GM12878 (cell line): ENCODE results near the gene LEKR1. TPM values are rescaled to one million over a fixed set of nuclear protein-coding genes. Genes with fewer than 3 reads are reported as not detected.
A peak's percentile ranks its signal among the peaks of the same experiment; 100 is the strongest.

Source experiments
- ATAC-seq: fragments of 200-7000 bp; cut with Tn5 transposase; 3 replicates; pipeline ENCODE4 v1.9.1; 2020; ENCODE audit warnings: mild to moderate bottlenecking, moderate library complexity
- BruUV-seq: library from RNA; stranded (reverse); fragments of 400-500 nt; replicated peaks from 2 replicates; lab custom pipeline; 2021; lab: Mats Ljungman, UMichigan
- CTCF ChIA-PET: fragments of 300-600 bp; sonication (Branson Sonifier 250); formaldehyde crosslinking; extraction: SDS; loops from one replicate; lab custom pipeline; 2021; ENCODE audit warnings: inconsistent platforms; lab: Yijun Ruan, JAX
- POLR2A ChIA-PET: fragments of 350-600 bp; formaldehyde crosslinking; extraction: SDS; loops from one replicate; lab custom pipeline; 2021; ENCODE audit warnings: inconsistent platforms; lab: Charles Lee
- RAD21 ChIA-PET: fragments of 300-600 bp; sonication (Branson Sonifier 250); formaldehyde crosslinking; loops from one replicate; lab custom pipeline; 2023; ENCODE audit warnings: antibody characterized with exemption; ENCODE audit not compliant: unreplicated experiment; lab: Charles Lee
- SMC1A ChIA-PET: fragments of 300-600 bp; sonication (Branson Sonifier 250); formaldehyde crosslinking; loops from one replicate; lab custom pipeline; 2023; ENCODE audit not compliant: unreplicated experiment, uncharacterized antibody; lab: Charles Lee
- DNase-seq: peaks from one replicate; pipeline ENCODE4 v3.0.0-alpha.2; 2011; ENCODE audit warnings: low read depth, low spot score
- FAIRE-seq: peaks from 3 replicates; lab custom pipeline; 2011; peaks lifted over from hg19 to GRCh38; lab: Jason Lieb, UNC
- H2AFZ ChIP-seq: 2 replicates; pipeline ENCODE4 v1.6.0; 2011; ENCODE audit warnings: low read depth, low read length, control low read depth; ENCODE audit not compliant: control insufficient read depth
- H3K27ac ChIP-seq: 2 replicates; pipeline ENCODE4 v1.5.1; 2011; ENCODE audit warnings: control low read depth; ENCODE audit not compliant: control insufficient read depth, insufficient read depth
- H3K27me3 ChIP-seq, 2 experiments: replicated peaks in 1 of 2; 2 replicates each; pipeline versions ENCODE4 v1.6.0 to v1.6.1; 2011; ENCODE audit warnings: low read length in 1 of 2; ENCODE audit not compliant: control insufficient read depth in 2 of 2, insufficient read depth in 2 of 2
- H3K36me3 ChIP-seq, 2 experiments: 2 replicates each; pipeline ENCODE4 v1.5.1; 2011; ENCODE audit warnings: low read length in 1 of 2; ENCODE audit not compliant: control insufficient read depth in 2 of 2, insufficient read depth in 2 of 2
- H3K4me1 ChIP-seq: 2 replicates; pipeline ENCODE4 v1.6.1; 2011; ENCODE audit warnings: mild to moderate bottlenecking, low read length, moderate library complexity, mixed read lengths; ENCODE audit not compliant: control insufficient read depth, insufficient read depth
- H3K4me2 ChIP-seq: 2 replicates; pipeline ENCODE4 v1.6.0; 2011; ENCODE audit warnings: control low read depth; ENCODE audit not compliant: control insufficient read depth, insufficient read depth
- H3K4me3 ChIP-seq: fragments of 200-600 bp; sonication (generic); 2 replicates; pipeline ENCODE4 v1.5.1; 2016
- H3K79me2 ChIP-seq: 2 replicates; pipeline ENCODE4 v1.6.0; 2011; ENCODE audit warnings: low read length; ENCODE audit not compliant: control insufficient read depth, insufficient read depth
- H3K9ac ChIP-seq: 2 replicates; pipeline ENCODE4 v1.8.0; 2011; ENCODE audit warnings: low read length, control low read depth, mixed read lengths; ENCODE audit not compliant: control insufficient read depth, insufficient read depth
- H3K9me3 ChIP-seq: replicated peaks from 3 replicates; pipeline ENCODE4 v1.5.1; 2011; ENCODE audit warnings: mild to moderate bottlenecking, low read length; ENCODE audit not compliant: control insufficient read depth, insufficient read depth
- H4K20me1 ChIP-seq: 2 replicates; pipeline ENCODE4 v1.6.0; 2011; ENCODE audit not compliant: control insufficient read depth, insufficient read depth
- ATF7 ChIP-seq: fragments of 450-650 bp; IDR thresholded peaks from 2 replicates; pipeline ENCODE4 v1.6.1; 2016; ENCODE audit warnings: low read depth, mild to moderate bottlenecking
- CBX5 ChIP-seq: sonication (generic); IDR thresholded peaks from 2 replicates; pipeline ENCODE4 v1.6.1; 2016; ENCODE audit warnings: low read depth, moderate library complexity, mild to moderate bottlenecking, inconsistent platforms
- EED ChIP-seq: sonication (generic); IDR thresholded peaks from 2 replicates; pipeline ENCODE4 v1.6.1; 2016; ENCODE audit warnings: antibody characterized with exemption, low read depth
- ELK1 ChIP-seq: IDR thresholded peaks from 2 replicates; pipeline ENCODE4 v1.6.1; 2012; ENCODE audit warnings: low read depth, low read length, improper control_type of control experiment
- MEF2A ChIP-seq: IDR thresholded peaks from 2 replicates; pipeline ENCODE4 v1.6.1; 2011; ENCODE audit warnings: low read depth, mild to moderate bottlenecking, low read length, moderate library complexity; ENCODE audit not compliant: insufficient read depth
- NKRF ChIP-seq: fragments of 450-650 bp; conservative IDR thresholded peaks from 2 replicates; pipeline ENCODE4 v1.6.1; 2017; ENCODE audit warnings: mild to moderate bottlenecking, moderate library complexity
- POLR2AphosphoS2 ChIP-seq: IDR thresholded peaks from 2 replicates; pipeline ENCODE4 v1.6.1; 2011; ENCODE audit warnings: low read depth, mild to moderate bottlenecking, low read length, improper control_type of control experiment, moderate library complexity
- SRF ChIP-seq, 2 experiments: IDR thresholded peaks; 2 replicates each; pipeline ENCODE4 v1.6.1; 2011; ENCODE audit warnings: low read depth in 2 of 2, low read length in 2 of 2, mild to moderate bottlenecking in 1 of 2, moderate library complexity in 1 of 2
- TAF1 ChIP-seq: IDR thresholded peaks from 2 replicates; pipeline ENCODE4 v1.6.1; 2011; ENCODE audit warnings: mild to moderate bottlenecking, low read depth, low read length, borderline replicate concordance
- TCF7 ChIP-seq: IDR thresholded peaks from 2 replicates; pipeline ENCODE4 v1.6.1; 2014; ENCODE audit warnings: antibody characterized with exemption, borderline replicate concordance
- ZBED1 ChIP-seq: IDR thresholded peaks from 2 replicates; pipeline ENCODE4 v1.6.1; 2016; ENCODE audit warnings: borderline replicate concordance
- WGBS: methylation state at CpG from one replicate; pipeline ENCODE4 v1.1.6; 2016; ENCODE audit warnings: low lambda C conversion rate; ENCODE audit not compliant: insufficient replicate concordance, insufficient coverage; ENCODE audit errors: missing lambda C conversion rate; 5-methylcytosine and 5-hydroxymethylcytosine counted together
- in situ Hi-C: fragments of 300-500 bp; cut with MboI; formaldehyde crosslinking; loops from 9 replicates; pipeline ENCODE4 v1.14.3; 2018; ENCODE audit warnings: mixed read lengths
- intact Hi-C: fragments of 100-400 bp; cut with micrococcal nuclease; formaldehyde crosslinking; loops from one replicate; pipeline ENCODE4 v1.14.2; 2022; ENCODE audit not compliant: unreplicated experiment
- polyA plus RNA-seq, 11 experiments: library from polyadenylated mRNA; depleted of rRNA in 4 of 11; unstranded in 6 of 11; stranded (reverse) in 5 of 11; fragments of >200 nt; fragmentation: Nextera tagmentation in 4 of 11; fragmentation: Illumina TruSeq in 1 of 11; extraction: Ambion mirVana in 4 of 11; extraction: Trizol in 1 of 11; gene quantifications; 1 replicate in 1 of 11; 2 replicates in 10 of 11; pipeline versions ENCODE4 v1.2.1 to v1.2.3, GENCODE V29; 2011 to 2016; ENCODE audit warnings: inconsistent platforms in 2 of 11, missing spikeins in 2 of 11, low read depth in 1 of 11
- total RNA-seq, 4 experiments: library from RNA; depleted of rRNA in 3 of 4; stranded (reverse); fragments of >200 nt in 3 of 4; fragmentation: Illumina TruSeq in 1 of 4; extraction: Trizol in 1 of 4; gene quantifications; 2 replicates each; pipeline versions ENCODE4 v1.2.1 to v1.2.3, GENCODE V29; 2013 to 2021

LEKR1 gene
- total and polyA plus RNA-seq, 10 of the 15 experiments (the other 5 are each of a cell fraction or from before 2014, with no cell fraction given) = 0.48 to 3.2 (median 1.3) TPM

- Histone ChIP-seq H2AFZ (no peak overlapping the region), H3K4me1 (no peaks in the 10 kb centered on the region), H3K4me2 (no peak overlapping the region)
- in situ Hi-C loops = no loop called here
- no peak for ATAC-seq
- RAD21 ChIA-PET = no interaction called here
- TF ChIP-seq MEF2A (no peak), TCF7 (no peak)
- TF ChIP-seq, all 136 proteins: peak for 0
- H3K27ac ChIP-seq = no peak overlapping the region
- ChIA-PET POLR2A (interaction anchor here (0.6 kb wide), 1 partner anchor 329 kb away, joined by 6 read pairs; no protein-coding TSS in a partner anchor), CTCF (no interaction called here), SMC1A (no interaction called here)
- H3K4me3 ChIP-seq = no peak overlapping the region
- no peak overlapping the region for H3K9ac ChIP-seq
- DNase-seq (no peak), FAIRE-seq (peak; percentile 44)
- no peaks in the 10 kb centered on the region for H3K79me2 ChIP-seq
- intact Hi-C loops = no loop called here
- no TSS peak for BruUV-seq
- H3K9me3 ChIP-seq = no peaks in the 10 kb centered on the region
- H4K20me1 ChIP-seq = no peaks in the 10 kb centered on the region
- H3K27me3 ChIP-seq = no peaks in the 10 kb centered on the region
- WGBS = 98% methylated on average over 2 of the region's 2 CpGs
- no peaks in the 10 kb centered on the region for H3K36me3 ChIP-seq
Observed at GRCh38 chr3:156948402-156949210, 122.5 kb downstream of the LEKR1 start.

- no TSS peak for BruUV-seq
- FAIRE-seq (no peak), DNase-seq (no peak), ATAC-seq (no peak)
- no peaks in the 10 kb centered on the region for H3K79me2 ChIP-seq
- ChIA-PET CTCF (interaction anchor here (0.7 to 1.8 kb wide), 3 partner anchors 16 to 203 kb away, joined by 3 to 5 read pairs (median 5); no protein-coding TSS in a partner anchor), POLR2A (no interaction called here), RAD21 (interaction anchor here (1.6 kb wide), 1 partner anchor 115 kb away, joined by 3 read pairs; no protein-coding TSS in a partner anchor), SMC1A (interaction anchor here (0.6 to 2.4 kb wide), 6 partner anchors 11 to 48 kb away, joined by 3 to 9 read pairs (median 3); no protein-coding TSS in a partner anchor)
- no peak for TF ChIP-seq ZBED1
- TF ChIP-seq ELK1 = no peak
- TF ChIP-seq POLR2AphosphoS2 = no peak
- no peak for TF ChIP-seq TCF7
- TF ChIP-seq ATF7 = no peak
- TF ChIP-seq TAF1 = no peak
- TF ChIP-seq CBX5 = no peak
- no peak for TF ChIP-seq SRF (IDR thresholded peaks at IDR 0.05; ENCODE audit: low read depth in 2 of 2, low read length in 2 of 2)
- TF ChIP-seq EED = no peak
- no peak for TF ChIP-seq NKRF
- H3K4me1 ChIP-seq = no peaks in the 10 kb centered on the region
- in situ Hi-C loops (no loop called here), intact Hi-C loops (no loop called here)
- no peak overlapping the region for H2AFZ ChIP-seq
- H3K27ac ChIP-seq = no peak overlapping the region
- H3K36me3 ChIP-seq = no peaks in the 10 kb centered on the region
- H3K27me3 ChIP-seq = no peaks in the 10 kb centered on the region
- no peak overlapping the region for H3K4me3 ChIP-seq
- no peak overlapping the region for H3K4me2 ChIP-seq
- H4K20me1 ChIP-seq = no peaks in the 10 kb centered on the region
- no peak overlapping the region for H3K9ac ChIP-seq
- WGBS = 50% methylated on average over 2 of the region's 2 CpGs
- no peaks in the 10 kb centered on the region for H3K9me3 ChIP-seq
Observed at GRCh38 chr3:156952011-156952410, 125.9 kb downstream of the LEKR1 start.
